ENCODE results near the gene PRRG4.
"Not testable (repeated sequence)": the region's sequence is repeated elsewhere in the genome, so short reads cannot be mapped to it uniquely, and the experiment has no call there.

PRRG4 gene

GRCh38 chr11:32884770-32885384, 55.1 kb downstream of the PRRG4 start:
- H3K4me3 Mint-ChIP-seq: no peak overlapping the region
- no peaks in the 10 kb centered on the region for H3K36me3 Mint-ChIP-seq
- no peaks in the 10 kb centered on the region for H3K4me1 Mint-ChIP-seq
- CTCF ChIA-PET: interaction anchor here (0.7 kb wide), 1 partner anchor 220 kb away, joined by 4 read pairs; no protein-coding TSS in a partner anchor
- H3K27ac Mint-ChIP-seq: no peak overlapping the region
- peaks cover 20% of the 10 kb centered on the region for H3K27me3 Mint-ChIP-seq
- peak; percentile 28 for DNase-seq
- H3K9me3 Mint-ChIP-seq: no peaks in the 10 kb centered on the region

DNA sequence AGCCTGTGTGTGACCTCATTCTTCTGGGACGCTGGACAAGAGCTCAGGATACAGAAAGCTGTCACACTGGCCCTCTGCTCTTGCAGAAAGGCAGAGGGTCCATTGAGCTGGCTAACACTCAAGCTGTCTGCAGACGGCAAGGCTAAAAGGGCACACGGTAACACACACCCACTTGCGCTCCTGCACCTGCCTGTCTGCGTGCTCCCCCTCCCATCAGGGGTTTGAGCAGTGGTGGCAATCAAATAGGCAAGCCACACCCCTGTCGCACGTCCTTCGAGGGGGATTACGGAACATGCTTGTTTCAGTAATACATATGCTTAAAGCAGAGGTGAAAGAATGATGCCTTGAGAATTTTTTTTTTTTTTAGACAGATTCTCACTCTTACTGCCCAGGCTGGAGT, 55.8 kb downstream of the PRRG4 start:
- no peak for DNase-seq
- Mint-ChIP-seq H3K36me3 (no peaks in the 10 kb centered on the region), H3K4me3 (no peak overlapping the region), H3K27ac (no peak overlapping the region), H3K27me3 (peaks cover 27% of the 10 kb centered on the region), H3K9me3 (no peaks in the 10 kb centered on the region), H3K4me1 (no peaks in the 10 kb centered on the region)
- CTCF ChIA-PET: interaction anchor here (1.5 kb wide), 1 partner anchor 180 kb away, joined by 5 read pairs; no protein-coding TSS in a partner anchor

DNA sequence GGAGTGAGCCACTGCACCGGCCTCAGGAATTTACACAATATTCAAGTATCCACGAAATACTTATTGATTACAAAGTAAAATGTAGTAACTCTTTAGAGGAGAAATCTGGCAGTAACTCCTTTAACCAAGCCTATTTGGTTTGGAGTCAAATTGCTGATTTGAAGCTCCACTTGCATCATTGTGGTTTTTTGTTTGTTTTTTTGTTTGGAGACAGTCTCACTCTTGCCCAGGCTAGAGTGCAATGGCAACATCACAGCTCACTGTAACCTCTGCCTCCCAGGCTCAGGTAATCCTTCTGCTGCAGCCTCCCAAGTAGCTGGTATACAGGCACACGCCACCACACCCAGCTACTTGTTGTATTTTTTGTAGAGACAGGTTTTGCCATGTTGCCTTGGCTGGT, 56.5 kb downstream of the PRRG4 start:
- H3K4me1 Mint-ChIP-seq: peaks cover under 1% of the 10 kb centered on the region
- CTCF ChIA-PET: interaction anchor here (1.1 to 1.5 kb wide), 2 partner anchors 77 to 179 kb away, joined by 3 to 5 read pairs; no protein-coding TSS in a partner anchor
- no peaks in the 10 kb centered on the region for H3K36me3 Mint-ChIP-seq
- no peaks in the 10 kb centered on the region for H3K9me3 Mint-ChIP-seq
- no peak for DNase-seq
- no peak overlapping the region for H3K4me3 Mint-ChIP-seq
- H3K27ac Mint-ChIP-seq: no peak overlapping the region
- H3K27me3 Mint-ChIP-seq: peaks cover 22% of the 10 kb centered on the region

DNA sequence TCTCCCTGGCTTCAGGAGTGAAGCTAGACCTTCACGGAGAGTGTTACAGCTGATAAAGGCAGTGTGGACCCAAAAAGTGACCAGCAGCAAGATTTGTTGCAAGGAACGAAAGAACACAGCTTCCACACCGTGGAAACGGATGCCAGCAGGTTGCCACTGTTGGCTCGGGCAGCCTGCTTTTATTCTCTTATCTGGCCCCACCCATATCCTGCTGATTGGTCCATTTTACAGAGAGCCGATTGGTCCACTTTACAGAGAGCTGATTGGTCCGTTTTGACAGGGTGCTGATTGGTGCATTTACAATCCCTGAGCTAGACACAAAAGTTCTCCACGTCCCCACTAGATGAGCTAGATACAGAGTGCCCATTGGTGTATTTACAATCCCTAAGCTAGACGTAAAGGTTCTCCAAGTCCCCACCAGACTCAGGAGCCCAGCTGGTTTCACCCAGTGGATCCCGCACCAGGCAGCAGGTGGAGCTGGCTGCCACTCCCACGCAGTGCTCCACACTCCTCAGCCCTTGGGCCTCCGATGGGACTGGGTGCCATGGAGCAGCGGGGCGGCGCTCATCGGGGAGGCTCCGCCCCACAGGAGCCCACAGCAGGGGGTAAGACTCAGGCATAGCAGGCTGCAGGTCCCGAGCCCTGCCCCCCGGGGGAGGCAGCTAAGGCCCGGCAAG, 58.1 kb downstream of the PRRG4 start:
- H3K27ac Mint-ChIP-seq, CTCF ChIA-PET, H3K4me3 Mint-ChIP-seq, DNase-seq, H3K36me3 Mint-ChIP-seq, H3K9me3 Mint-ChIP-seq: not testable (repeated sequence)
- Mint-ChIP-seq H3K4me1 (peaks cover 11% of the 10 kb centered on the region), H3K27me3 (peaks cover 24% of the 10 kb centered on the region)

GRCh38 chr11:32888384-32888710, 58.6 kb downstream of the PRRG4 start:
- DNase-seq, H3K36me3 Mint-ChIP-seq, H3K9me3 Mint-ChIP-seq, H3K4me3 Mint-ChIP-seq, CTCF ChIA-PET, H3K27ac Mint-ChIP-seq: not testable (repeated sequence)
- Mint-ChIP-seq H3K27me3 (peaks cover 24% of the 10 kb centered on the region), H3K4me1 (peaks cover 11% of the 10 kb centered on the region)

GRCh38 chr11:32888805-32889204, 59.1 kb downstream of the PRRG4 start:
- Mint-ChIP-seq H3K36me3 (no peaks in the 10 kb centered on the region), H3K27me3 (peaks cover 24% of the 10 kb centered on the region), H3K27ac (no peak overlapping the region), H3K4me1 (peaks cover 14% of the 10 kb centered on the region), H3K9me3 (no peaks in the 10 kb centered on the region), H3K4me3 (no peak overlapping the region)
- CTCF ChIA-PET: no interaction called here
- DNase-seq: no peak

DNA sequence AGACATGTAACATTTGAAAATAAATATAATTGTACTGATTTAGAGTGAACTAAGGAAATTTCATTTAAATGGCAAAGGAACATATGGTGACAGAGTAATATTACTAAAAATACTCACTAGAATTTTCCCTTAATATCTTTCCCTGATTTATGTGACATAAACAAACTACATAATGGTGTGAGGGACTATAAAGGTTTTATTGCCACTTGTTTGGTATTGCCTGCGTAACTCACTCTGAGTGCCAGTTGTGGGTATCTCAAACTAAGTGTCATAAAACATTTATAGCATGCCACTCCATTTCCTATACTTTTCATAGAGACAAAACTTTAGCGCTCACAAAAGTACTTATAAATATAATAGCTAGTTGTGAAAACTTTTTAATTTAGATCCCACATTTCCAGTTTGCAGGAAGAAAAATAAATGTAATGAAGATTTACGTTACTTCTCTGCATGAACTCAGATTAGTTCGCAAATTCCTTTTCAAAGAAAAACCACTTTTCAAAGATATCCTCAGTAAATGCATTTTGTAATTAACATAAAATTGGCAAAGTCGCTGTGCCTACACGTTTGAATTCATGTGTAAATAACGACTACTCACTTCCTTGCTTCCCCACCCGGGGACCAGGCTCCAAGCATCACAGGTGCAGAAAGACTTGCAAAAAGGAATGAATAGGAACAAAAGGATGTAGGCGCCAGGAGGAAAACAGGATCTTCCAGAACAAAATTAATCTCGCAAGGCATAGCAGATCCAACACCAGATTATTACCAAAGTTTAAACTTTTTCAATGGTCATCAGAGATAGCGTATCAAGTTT, 61.3 kb downstream of the PRRG4 start:
- no peak for DNase-seq
- H3K27me3 Mint-ChIP-seq: peaks cover 24% of the 10 kb centered on the region

DNA sequence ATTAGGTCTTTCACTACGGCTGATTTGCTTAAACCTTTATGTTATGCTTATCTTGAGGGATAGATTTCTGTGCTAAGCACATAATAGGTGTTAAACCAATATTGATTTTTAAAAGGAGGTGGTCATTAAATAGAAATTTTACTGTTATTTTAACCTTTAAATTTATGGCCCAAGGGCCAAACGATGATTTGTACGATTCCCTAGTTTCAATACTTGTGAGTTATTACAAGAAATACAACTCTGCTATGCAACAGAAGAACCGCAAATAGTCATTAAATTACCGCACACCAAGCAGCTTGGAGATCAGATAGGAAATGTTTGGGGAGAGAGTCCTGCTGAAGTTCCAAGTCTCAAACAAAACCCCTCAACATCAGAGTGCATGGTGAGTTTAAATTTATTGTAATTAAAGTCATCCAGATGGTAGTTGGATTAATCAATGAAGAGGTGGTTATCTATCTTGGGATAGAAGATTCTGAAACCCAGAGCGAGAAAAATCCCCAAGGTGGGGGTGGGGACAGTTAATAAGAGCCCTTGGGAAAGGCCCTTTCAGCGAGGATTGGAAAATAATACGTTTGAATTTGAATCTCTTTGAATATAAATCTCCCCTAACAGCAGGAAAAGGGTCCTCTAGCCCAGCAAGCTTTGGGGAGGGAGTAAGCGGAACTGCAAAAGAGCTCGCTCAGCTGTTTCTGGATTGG, 62.1 kb downstream of the PRRG4 start:
- Mint-ChIP-seq H3K9me3 (no peaks in the 10 kb centered on the region), H3K27me3 (peaks cover 24% of the 10 kb centered on the region), H3K36me3 (peaks cover 2% of the 10 kb centered on the region), H3K4me3 (peak overlapping the region; percentile 78), H3K27ac (peak overlapping the region; percentile 80), H3K4me1 (peaks cover 28% of the 10 kb centered on the region)
- CTCF ChIA-PET: interaction anchor here (0.9 to 1.5 kb wide), 4 partner anchors 8 to 173 kb away, joined by 3 to 4 read pairs (median 4); partner anchors contain the start of gene TCP11L1
- DNase-seq: no peak

More for the DNA sequence above, 61.3 kb downstream of the PRRG4 start:
- no peak overlapping the region for H3K27ac Mint-ChIP-seq
- H3K4me3 Mint-ChIP-seq: peak overlapping the region; percentile 78
- no peaks in the 10 kb centered on the region for H3K9me3 Mint-ChIP-seq
- peaks cover 28% of the 10 kb centered on the region for H3K4me1 Mint-ChIP-seq
- peaks cover 2% of the 10 kb centered on the region for H3K36me3 Mint-ChIP-seq
- CTCF ChIA-PET: interaction anchor here (1.5 kb wide), 1 partner anchor 7 kb away, joined by 4 read pairs; no protein-coding TSS in a partner anchor

DNA sequence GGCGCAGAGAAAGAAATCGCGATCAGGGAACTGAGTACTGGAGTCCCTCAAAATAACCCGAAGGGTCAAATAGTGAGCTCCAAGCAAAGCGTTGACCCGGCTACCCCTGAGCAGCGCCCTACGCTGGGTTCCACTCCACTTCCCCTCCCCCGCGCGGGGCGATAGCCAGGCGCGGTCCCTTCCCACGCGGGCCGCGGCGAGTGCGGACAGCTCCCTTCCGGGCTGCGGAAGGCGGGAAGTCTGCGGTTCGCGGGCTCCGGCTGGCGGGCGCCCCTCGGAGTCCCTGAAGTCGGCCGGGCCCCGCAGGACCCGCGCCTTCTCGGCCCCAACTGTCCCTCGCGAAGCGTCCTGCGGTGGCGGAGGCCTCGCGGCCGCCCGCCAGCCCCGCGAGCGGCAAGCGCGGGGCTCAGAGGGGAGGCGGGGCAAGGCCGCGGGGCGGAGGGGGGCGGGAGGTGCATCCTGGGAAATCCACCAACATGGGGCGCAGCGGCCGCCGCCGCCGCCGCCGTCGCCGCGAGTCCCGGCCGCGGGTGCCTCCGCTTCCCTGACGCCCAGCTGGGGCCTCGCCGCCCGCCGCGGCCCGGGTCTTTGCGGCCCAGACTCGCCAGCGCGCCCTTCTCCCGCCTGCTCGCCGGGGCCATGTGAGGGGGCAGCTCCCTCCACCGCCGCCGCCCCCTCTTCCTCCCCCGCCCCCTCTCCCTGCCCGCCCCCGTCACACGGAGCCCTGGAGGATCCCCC, 62.8 kb downstream of the PRRG4 start, which contains the start of gene QSER1:
Gene QSER1, plus strand, starts transcription at position 457 of the 738 bp plus-strand sequence. CDS start 315 bp downstream, outside the sequence.
- peak; percentile 74 for DNase-seq
- no peaks in the 10 kb centered on the region for H3K9me3 Mint-ChIP-seq
- CTCF ChIA-PET: interaction anchor here (0.9 to 1.5 kb wide), 4 partner anchors 9 to 172 kb away, joined by 3 to 4 read pairs (median 4); partner anchors contain the start of gene TCP11L1

DNA sequence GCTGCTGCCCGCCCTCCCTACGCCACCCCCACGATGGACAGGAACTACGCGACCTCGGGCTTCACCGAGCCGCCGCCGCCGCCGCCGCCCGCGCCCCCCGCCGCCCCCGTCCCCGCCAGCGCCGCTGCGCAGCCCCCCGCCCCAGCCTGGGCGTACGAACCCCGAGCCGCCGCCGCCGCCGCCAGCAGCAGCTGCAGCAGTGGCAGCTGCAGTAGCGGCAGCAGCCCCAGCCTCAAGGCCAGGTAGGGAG, 63.3 kb downstream of the PRRG4 start:
- CTCF ChIA-PET: interaction anchor here (1.3 kb wide), 1 partner anchor 67 kb away, joined by 3 read pairs; no protein-coding TSS in a partner anchor
- Mint-ChIP-seq H3K4me3 (peak overlapping the region; percentile 95), H3K27me3 (peaks cover 20% of the 10 kb centered on the region), H3K9me3 (no peaks in the 10 kb centered on the region), H3K27ac (no peak overlapping the region), H3K4me1 (peaks cover 28% of the 10 kb centered on the region), H3K36me3 (peaks cover 2% of the 10 kb centered on the region)
- DNase-seq: no peak

More for the DNA sequence above, 62.8 kb downstream of the PRRG4 start, which contains the start of gene QSER1:
- H3K36me3 Mint-ChIP-seq: peaks cover 2% of the 10 kb centered on the region
- H3K4me1 Mint-ChIP-seq: peaks cover 28% of the 10 kb centered on the region
- peaks cover 20% of the 10 kb centered on the region for H3K27me3 Mint-ChIP-seq
- peak within 1 kb of the TSS; percentile 82 for H3K27ac Mint-ChIP-seq
- peak within 1 kb of the TSS; percentile 95 for H3K4me3 Mint-ChIP-seq

DNA sequence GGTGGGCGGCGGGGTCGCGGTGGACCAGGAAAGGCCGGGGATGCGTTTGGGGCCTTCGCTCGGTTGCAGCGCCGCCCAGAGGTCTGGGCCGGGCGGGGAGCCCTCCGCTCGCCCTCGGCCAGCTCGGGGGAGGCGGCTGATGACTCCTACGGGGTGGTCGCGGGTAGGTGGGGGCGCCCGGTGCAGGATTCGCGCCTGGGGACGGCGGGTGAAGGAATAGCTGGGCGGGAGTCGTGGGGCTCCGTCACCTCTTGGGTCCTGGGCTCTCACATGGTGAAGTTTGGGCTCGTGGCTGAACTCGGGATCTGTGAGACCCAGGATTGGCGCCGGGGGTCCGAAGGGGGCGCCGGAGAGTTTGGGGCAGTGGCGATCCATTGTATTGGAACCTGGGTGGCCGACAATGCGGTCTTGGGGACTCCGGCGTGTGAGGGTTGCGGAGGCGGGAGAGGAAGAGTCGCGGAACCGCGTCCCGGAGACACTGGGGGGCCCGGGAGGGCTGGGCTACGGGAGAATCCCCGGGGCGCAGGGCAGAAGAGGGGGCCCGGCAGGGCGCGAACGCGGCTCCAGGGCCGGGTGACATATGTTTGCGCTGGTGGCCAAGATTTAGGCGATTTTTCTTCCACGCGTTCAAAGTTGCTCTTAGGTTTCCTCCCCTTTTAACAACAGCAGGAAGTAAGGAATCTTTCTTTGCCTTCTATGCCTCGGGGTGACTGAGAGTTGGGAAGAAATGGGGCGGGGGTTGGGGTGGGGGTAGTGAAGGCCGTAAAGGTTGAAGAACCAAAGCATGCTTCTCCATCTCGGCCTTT, 63.8 kb downstream of the PRRG4 start:
- peaks cover 28% of the 10 kb centered on the region for H3K4me1 Mint-ChIP-seq
- H3K27ac Mint-ChIP-seq: peak overlapping the region; percentile 82
- H3K36me3 Mint-ChIP-seq: peaks cover 2% of the 10 kb centered on the region
- H3K4me3 Mint-ChIP-seq: peak overlapping the region; percentile 95
- peaks cover 20% of the 10 kb centered on the region for H3K27me3 Mint-ChIP-seq
- DNase-seq: peak; percentile 62
- no peaks in the 10 kb centered on the region for H3K9me3 Mint-ChIP-seq
- CTCF ChIA-PET: interaction anchor here (0.8 to 1.3 kb wide), 2 partner anchors 66 to 172 kb away, joined by 3 read pairs; no protein-coding TSS in a partner anchor

GRCh38 chr11:32894149-32894827, 64.6 kb downstream of the PRRG4 start:
- peak overlapping the region; percentile 82 for H3K27ac Mint-ChIP-seq
- peak overlapping the region; percentile 95 for H3K4me3 Mint-ChIP-seq
- H3K4me1 Mint-ChIP-seq: peaks cover 35% of the 10 kb centered on the region
- H3K36me3 Mint-ChIP-seq: peaks cover 4% of the 10 kb centered on the region
- DNase-seq: peak; percentile 22
- CTCF ChIA-PET: interaction anchor here (0.8 to 1.3 kb wide), 2 partner anchors 65 to 171 kb away, joined by 3 read pairs; no protein-coding TSS in a partner anchor
- no peaks in the 10 kb centered on the region for H3K9me3 Mint-ChIP-seq
- peaks cover 20% of the 10 kb centered on the region for H3K27me3 Mint-ChIP-seq

All from activated naive CD4-positive, alpha-beta T cell treated with anti-CD3 and anti-CD28 coated beads, Interleukin-2, amount 10 ng/mL, durations not matched to agents 7 days and 5 days (primary cell).